TTC549 (cell line): ENCODE results near the gene MSRB3.
"Not testable (repeated sequence)": the region's sequence is repeated elsewhere in the genome, so short reads cannot be mapped to it uniquely, and the experiment has no call there.

Experiments
- FAIRE-seq: peaks from 2 replicates; lab custom pipeline; 2012; peaks lifted over from hg19 to GRCh38; lab: Jason Lieb, UNC

The MSRB3 gene

DNA sequence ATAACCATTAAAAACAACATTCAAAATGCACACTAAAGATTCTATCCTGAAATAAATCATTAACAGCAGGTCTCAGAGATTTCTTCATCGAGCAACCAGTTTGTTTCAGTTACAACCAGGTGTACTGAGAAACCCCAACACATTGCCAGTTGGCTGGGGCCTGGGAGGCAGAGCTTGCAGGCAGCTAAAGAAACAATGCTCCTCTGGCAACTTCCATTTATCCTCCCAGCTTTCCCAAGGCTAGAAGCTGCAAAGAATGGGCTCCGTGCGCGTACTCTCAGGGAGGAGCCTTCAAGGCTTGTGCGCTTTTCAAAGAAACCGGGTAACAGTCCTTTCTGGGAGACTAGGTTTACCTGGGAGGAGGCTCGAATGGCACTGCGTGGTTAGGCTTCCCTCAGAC is 181.6 kb downstream of the MSRB3 start:
- no peak for FAIRE-seq

DNA sequence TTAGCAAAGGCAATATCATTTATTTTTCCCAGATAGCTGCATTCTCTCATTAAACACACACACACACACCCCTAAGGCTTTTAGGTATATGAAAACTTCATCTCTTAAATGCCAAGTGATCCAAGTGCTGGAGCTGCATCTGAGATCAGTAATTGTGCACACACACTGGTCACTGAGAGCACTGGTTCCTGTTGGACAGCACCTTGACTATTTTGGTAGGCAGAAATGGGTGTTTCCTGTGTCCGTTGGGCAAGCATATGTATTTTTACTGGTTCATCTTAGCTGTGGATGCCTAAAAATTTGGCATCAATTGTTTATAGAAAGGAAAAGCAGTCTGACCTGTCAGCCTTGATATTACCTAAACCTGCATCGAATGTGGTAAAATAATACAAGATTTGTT is 182.5 kb downstream of the MSRB3 start:
- FAIRE-seq, result no peak

DNA sequence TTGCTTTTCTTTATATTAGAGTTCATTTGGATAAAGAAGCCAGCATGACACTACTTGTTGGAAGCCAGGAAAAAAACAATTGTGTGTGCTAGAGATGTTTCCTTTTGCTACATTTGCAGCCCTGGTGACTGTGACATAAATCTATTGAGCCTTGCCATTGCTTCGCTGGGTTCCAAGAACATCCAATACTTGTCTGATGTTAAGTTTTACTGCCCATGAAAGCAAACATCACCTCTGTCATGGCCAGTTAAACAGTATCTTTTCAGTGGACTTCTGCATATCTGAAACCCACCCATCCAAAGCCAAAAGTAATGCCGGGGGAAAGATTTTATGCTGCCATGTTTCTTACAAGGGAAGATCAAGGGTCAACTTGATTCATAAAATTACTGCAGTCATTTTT is 184.0 kb downstream of the MSRB3 start:
- no peak for FAIRE-seq

DNA sequence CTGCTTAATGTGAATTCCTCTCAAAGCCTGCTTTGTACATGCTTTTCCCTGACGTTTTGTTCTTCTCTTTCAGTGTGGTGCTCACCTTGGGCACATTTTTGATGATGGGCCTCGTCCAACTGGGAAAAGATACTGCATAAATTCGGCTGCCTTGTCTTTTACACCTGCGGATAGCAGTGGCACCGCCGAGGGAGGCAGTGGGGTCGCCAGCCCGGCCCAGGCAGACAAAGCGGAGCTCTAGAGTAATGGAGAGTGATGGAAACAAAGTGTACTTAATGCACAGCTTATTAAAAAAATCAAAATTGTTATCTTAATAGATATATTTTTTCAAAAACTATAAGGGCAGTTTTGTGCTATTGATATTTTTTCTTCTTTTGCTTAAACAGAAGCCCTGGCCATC is 184.6 kb downstream of the MSRB3 start:
- no peak for FAIRE-seq

DNA sequence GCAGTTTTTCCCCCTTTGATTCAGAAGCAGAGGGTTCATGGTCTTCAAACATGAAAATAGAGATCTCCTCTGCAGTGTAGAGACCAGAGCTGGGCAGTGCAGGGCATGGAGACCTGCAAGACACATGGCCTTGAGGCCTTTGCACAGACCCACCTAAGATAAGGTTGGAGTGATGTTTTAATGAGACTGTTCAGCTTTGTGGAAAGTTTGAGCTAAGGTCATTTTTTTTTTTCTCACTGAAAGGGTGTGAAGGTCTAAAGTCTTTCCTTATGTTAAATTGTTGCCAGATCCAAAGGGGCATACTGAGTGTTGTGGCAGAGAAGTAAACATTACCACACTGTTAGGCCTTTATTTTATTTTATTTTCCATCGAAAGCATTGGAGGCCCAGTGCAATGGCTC is 185.1 kb downstream of the MSRB3 start:
- FAIRE-seq, result no peak

DNA sequence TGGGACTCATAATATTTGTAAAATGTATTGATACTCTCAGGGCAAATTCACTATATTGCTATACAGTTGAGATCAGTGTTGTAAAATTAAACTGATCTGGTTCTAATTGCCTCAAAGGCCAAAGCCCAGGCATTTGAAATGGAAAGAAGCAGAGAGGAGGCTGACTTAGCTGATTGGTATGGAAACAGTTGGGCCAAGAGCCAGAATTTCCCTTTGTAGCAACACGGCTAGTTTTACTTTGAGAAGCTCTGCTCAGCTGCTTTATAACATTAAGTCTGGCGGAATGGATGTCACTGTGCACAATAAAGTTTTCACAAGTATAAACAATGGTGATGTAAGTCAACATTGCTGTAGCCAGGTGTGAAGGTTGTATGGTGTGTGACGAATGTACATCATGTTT is 186.4 kb downstream of the MSRB3 start:
- no peak for FAIRE-seq

DNA sequence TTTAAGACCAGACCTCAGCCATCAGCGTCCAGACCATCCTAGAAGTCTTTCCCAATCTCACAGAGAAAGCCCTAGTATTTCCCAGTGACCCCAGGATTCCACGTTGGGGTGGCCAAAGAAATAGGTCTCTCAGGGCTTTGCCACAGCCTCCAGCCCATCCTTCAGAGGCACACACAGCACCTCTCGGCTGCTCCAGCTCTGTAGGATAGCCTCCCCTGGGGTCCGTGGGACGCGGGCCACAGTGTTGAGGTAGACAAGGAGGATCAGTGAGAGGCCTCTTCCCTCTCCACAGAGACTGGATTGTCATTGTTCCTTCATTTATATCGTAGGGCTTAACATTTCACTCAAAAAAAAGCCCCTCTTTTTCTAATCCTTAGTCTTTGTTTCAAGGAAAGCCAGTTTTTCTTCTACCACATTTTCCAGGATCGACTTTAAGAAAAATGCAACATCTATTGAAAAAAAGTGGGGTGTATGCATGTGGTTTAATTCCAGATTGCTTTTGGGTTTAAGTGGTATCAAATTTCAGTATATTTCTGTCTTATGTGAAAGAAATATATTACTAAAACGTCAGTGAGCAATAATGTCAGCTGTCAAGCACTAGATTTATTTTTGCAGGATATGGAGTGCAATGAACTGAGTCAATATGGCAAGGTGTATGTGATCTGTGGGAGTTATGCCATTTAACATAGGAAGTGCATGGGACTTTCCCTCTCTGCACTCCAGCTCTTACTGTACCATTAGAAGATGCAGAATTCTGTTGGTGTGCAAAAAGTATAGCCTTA is 187.5 kb downstream of the MSRB3 start:
- FAIRE-seq, result no peak

DNA sequence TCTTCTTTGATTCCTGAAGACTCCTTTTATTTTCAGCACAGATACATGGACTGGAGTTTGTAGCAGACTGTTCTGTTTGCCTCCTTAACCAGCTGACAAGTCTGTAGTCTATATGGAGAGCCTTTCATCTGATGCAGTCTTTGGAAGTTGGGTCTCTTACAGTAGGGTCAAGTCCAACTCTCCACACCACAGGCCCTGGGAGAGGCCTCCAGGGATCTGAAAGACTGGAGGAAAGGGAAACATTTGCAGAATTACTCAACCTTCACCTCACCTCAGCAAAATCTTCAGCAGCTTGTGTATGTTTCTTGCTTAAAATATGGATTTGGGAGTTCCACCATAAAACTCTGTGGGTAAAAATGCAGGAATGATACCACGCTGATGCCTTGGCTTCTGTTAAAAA is 188.4 kb downstream of the MSRB3 start:
- FAIRE-seq, result no peak

DNA sequence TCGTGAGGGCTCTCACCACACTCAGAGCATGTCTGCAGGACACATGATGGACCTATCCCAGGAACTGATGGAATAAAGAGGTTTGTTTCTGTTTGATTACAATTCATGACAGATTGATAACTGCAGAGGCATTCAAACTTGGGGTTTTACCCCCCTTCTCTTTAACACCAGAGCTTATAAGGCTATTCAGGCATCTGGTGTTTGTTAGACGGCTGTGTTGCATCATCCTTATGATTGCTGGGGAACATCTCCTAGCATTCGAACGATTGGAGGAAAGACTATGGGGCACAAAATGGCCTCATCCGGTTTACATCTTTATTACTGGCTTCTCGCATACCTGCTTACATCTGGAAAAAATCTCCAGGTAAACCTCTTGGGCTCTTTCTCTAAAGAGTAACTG is 191.8 kb downstream of the MSRB3 start:
- no peak for FAIRE-seq

DNA sequence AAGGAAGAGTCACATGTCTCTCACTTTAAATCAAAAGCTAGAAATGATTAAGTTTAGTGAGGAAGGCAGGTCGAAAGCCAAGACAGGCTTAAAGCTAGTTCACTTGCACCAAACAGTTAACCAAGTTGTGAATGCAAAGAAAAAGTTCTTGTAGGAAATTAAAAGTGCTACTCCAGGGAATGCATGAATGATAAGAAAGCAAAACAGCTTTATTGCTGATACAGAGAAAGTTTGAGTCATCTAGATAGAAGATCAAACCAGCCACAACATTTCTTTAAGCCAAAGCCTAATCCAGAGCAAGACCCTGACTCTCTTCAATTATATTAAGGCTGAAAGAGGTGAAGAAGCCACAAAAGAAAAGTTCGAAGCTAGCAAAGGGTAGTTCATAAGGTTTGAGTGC is 193.6 kb downstream of the MSRB3 start:
- FAIRE-seq, result no peak

DNA sequence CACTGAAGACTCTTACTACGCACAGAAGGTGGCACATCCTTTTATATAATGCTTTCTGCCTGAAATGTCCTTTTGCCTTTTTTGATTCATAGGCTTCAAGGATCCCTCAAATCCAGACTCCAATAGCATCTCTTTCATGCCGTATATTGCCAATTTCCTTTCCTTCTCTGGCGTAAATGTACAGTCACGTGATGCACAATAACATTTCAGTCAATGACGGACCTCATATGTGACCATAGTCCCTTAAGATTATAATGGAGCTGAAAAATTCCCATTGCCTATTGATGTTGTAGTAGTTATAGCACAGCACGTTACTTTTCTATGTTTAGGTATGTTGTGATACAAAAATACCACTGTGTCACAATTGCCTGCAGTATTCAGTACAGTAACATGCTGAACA is 196.3 kb downstream of the MSRB3 start:
- FAIRE-seq, result no peak

DNA sequence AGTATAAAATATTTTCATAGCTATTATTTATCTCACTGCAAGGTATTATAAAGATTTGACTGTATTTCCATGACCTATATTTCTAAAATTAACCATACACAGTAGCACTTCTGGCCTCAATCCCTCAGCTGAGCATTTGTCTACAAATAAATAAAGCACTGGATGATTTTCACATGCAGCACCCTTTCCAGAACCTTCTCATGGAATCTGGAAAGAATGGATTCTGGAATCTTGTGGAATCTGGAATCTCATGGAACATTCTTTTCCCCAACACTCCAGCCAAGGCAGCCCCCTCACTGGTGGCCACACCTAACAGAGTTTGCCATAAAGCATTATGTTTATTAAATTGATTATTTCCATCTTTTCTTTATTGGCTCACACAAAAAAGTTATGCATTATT is 199.2 kb downstream of the MSRB3 start:
- no peak for FAIRE-seq

DNA sequence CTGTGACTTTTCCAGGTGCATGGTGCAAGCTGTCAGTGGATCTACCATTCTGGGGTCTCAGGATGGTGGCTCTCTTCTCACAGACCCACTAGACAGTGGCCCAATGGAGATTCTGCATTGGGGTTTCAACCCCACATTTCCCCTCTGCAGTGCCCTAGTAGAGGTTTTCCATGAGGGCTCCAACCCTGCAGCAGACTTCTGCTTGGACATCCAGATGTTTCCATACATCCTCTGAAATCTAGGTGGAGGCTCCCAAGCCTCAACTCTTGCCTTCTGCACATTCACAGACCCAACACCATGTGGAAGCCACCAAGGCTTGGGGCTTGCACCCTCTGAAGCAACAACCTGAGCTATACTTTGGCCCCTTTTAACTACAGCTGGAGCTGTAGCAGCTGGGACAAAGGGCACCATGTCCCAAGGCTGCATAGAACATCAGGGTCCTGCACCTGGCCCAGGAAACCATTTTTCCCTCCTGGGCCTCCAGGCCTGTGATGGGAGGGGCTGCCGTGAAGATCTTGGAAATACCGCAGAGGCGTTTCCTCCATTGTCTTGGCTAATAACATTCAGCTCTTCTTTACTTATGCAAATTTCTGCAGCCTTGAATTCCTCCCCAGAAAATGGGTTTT is 205.5 kb downstream of the MSRB3 start:
- not testable (repeated sequence) for FAIRE-seq

DNA sequence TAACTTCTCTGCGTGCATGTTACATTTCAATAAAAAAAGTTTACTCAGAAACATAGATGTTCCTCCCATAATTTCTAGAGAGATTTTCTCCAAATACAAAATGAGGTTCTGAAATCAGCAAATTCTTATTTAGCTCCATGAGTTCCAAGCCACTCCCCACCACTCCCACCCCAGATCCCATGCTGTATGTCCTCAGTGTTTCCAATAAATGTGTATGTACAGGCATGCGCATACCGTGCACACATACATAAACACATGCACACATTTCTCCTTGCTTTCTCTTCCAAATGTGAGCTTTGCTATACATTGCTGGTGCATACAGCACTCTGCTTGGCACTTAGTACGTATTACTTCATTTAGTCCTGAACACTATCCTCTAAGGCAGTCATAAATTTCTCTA is 209.7 kb downstream of the MSRB3 start:
- no peak for FAIRE-seq

DNA sequence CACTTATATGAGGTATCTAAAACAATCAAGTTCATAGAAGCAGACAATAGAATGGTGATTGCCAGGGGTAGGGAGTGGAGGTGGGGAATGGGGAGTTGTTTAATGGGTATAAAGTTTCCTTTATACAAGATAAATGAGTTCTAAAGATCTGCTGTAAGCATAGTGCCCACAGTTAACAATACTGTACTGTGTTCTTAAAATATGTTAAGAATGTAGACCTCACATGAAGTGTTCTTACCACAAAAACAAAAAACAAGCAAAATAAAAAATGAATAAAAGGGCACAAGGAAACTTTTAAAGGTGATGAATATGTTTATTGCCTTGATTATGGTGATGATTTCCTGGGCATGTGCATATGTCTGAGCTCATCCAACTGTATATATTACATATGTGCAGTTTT is 211.8 kb downstream of the MSRB3 start:
- FAIRE-seq, result no peak

DNA sequence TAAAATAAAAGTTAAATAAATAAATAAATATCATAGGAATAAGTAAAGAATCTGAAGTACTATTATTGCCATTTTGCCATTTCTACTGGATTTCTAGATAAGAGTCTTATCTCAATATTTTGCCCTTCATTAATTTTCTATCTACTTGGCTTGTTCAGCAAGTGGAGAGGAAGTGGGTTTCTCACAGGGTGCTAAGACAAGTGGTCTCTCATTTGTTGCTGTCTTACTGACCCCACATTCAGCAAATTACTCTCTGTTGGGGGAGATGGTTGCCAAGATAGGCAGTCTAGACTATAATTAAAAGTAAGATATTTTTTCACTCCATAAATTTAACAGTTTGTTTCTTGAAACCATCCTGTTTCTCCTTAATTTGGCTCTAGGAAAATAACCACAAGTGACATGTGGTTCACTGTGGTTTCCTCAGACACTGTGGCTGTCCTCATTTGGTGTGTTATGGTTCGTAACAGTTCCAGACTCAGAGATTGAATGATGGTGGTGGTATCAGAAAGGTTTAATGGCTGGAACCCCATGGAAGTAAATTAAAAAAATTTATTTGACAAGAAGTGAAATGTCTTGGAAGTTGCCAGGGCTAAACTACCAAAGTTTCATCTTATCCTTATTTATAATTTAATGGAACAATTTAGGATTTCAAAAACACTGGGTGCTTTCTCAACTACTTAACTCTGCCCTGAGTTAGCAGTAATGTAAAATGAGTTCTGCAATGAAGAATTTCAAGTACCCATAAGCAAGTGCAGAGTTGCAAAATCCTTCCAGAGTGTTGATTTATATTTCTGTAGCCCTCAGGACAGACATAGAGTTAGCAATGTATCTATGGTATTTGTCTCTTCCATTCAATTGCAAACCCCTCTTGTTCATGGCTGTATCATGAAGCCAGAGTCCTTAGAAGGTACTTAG is 214.8 kb downstream of the MSRB3 start:
- no peak for FAIRE-seq

DNA sequence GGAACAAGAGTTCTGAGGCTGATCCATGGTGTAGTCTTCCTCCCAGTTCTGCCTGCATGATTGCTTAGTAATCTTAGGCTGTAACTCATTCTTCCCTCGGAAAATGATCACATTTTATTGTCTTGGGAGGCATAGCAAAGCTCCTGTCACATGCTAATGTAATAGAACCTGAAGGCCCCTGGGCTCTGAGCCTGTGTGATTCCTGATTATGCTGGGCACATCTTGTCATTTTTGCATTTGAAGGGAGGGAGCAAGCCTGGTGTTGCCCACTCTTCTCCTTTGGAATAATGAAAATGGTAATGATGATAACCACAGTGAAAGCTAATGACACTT is 215.4 kb downstream of the MSRB3 start:
- FAIRE-seq, result no peak

DNA sequence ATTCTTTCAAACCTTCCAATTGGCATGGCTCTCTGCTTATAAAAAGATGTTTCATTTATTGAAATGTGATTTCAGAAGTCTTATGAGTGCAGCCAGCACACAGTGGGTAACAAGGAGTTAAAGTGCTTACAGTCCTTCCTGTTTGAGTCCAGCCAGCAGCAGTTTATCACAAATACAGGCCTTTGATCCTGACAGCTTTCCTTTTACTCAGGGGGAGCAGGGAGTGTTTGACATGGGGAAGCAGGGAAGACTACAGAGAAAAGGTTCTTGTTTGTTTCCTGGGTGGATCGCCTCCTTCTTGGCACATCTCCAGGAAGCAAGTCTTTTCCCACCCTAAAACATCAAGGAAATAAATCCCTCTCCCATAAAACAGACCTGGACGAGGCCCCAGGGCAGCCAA is 216.1 kb downstream of the MSRB3 start:
- FAIRE-seq, result no peak

DNA sequence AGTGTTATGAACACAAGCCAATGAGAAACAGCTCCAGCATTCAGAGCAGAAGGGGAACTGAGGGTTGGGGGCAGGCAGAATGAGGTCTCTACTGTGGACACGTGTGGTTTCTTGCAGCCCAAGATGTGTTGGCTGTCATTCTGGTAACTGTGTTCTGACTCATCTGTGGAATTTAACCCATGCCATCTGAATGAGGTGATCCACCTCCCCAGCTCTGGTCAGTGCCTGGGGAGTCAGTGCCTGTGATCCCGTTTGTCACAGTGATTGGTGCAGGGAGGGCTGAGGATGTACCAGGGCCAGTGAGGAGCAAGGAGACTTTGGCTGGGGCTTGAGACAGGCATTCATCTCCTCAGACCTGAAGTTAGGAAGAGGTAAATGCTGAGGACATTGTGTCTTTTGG is 216.8 kb downstream of the MSRB3 start:
- no peak for FAIRE-seq

DNA sequence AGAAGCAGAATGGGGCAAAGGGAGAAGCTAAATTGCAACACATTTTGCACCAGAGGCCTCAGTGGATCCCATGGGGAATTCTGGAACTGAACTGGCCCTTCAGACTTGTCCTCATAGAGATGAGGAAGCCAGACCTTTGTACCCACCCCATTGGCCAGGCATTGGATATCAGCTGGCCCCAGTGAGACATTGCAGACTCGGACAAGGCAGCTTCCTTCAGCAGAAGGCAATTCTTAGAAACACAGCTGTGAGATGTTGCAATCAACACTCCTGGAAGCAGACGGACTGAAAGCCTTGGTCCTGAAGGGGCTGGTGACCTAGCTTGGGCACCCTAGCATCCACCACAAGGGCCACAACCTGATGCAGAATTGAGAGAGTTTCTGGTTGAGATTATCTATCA is 218.1 kb downstream of the MSRB3 start:
- FAIRE-seq, result no peak

DNA sequence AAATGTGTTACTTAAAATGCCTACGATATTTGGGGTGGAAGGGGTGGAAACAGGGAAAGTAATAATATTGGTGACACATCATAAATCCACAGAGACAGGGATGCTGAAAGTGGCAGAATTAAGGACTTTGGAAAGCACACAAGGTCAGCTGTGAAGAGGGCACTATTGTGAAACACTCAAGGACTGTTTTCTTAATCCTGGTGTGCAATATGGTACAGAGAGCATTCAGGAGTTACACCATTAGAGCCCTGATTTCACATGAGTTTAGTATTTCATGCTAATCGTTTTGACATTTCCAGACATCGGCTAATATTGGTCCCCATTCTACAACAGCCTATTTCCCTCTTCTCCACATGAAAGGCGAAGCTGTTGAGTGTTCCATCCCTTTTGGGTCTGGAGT is 219.2 kb downstream of the MSRB3 start:
- no peak for FAIRE-seq

DNA sequence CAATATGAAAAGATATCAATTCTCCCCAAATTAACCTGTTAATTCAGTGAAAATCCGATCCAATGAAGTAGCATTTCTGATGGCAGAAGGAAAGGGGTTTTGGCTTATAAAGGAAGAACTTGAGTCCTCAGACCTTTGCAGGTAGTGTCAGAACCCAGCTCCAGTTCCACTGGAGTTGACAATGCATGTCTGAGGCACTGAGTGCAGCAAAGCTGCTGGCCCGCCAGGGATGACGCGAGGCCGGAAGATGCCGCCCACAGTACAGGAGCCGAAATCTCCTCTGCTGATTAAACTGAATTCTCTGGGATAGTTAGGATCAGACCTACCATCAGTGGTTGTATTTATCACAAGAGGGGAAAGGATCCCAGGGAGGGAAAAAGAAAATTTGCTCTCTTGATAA is 220.7 kb downstream of the MSRB3 start:
- FAIRE-seq, result no peak

DNA sequence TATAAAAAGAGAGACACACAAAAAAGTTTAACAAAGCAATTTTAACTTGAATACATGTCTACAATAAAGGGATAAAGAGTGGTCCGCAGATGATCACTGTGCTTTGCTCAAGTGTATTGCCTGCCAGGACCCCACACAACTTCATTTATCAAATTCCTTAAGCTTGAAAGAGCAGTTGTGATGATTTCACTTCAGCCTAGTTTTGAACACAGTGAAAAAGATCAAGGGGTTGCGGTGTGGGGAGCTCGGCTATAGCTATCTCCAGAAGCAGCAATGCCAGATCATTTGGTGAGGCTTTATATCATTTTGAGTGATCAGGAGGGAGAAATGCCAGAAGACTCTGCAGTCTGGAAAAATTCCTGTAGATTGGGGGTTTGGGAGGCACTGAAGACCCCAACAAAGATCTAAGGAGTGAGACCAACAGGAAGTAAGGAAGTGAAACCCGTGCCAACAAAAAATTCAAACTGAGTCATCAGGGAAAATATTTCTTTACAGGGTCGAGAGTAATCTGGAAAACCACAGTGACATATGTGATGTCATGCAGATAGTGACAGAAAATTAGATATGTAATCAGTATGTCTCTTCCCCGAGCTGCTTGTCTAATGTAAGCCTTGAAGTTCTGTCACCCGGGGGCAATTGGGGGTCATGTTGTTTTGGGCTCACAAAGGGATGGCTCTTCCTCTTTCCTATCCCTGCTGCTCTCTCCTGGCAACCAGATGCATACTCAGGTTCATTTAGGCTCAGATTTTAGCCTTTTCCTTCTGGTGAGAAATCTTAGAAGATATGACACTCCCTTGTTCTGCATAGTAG is 221.8 kb downstream of the MSRB3 start:
- FAIRE-seq, result no peak
